Mesendoderm (in vitro differentiated cells): Measurements from ENCODE around the gene CD1E.

Source experiments
- DNase-seq: peaks from one replicate; pipeline ENCODE4 v3.0.0; 2013
- H2AK5ac ChIP-seq: 2 replicates; pipeline ENCODE4 v1.6.1; 2013; ENCODE audit warnings: low read length, inconsistent platforms
- H2BK120ac ChIP-seq: 2 replicates; pipeline ENCODE4 v1.6.1; 2013; ENCODE audit warnings: low read depth, mild to moderate bottlenecking, low read length, moderate library complexity, mixed read lengths
- H2BK15ac ChIP-seq: replicated peaks from 2 replicates; pipeline ENCODE4 v1.6.1; 2013; ENCODE audit warnings: low read depth, mild to moderate bottlenecking, moderate library complexity
- H2BK5ac ChIP-seq: 2 replicates; pipeline ENCODE4 v1.6.1; 2013; ENCODE audit warnings: low read length, inconsistent platforms
- H3K18ac ChIP-seq: 2 replicates; pipeline ENCODE4 v1.6.1; 2013; ENCODE audit warnings: mild to moderate bottlenecking, low read length, mixed read lengths
- H3K23ac ChIP-seq: one replicate; pipeline ENCODE4 v1.6.1; 2013; ENCODE audit warnings: low read length
- H3K27ac ChIP-seq: 2 replicates; pipeline ENCODE4 v1.5.1; 2013; ENCODE audit warnings: low read depth, mild to moderate bottlenecking, inconsistent platforms, low read length, moderate library complexity
- H3K27me3 ChIP-seq: 2 replicates; pipeline ENCODE4 v1.6.1; 2013; ENCODE audit warnings: low read length, control low read depth, mild to moderate bottlenecking, inconsistent platforms; ENCODE audit not compliant: insufficient read depth, poor library complexity
- H3K36me3 ChIP-seq: 2 replicates; pipeline ENCODE4 v1.6.1; 2013; ENCODE audit warnings: low read length, inconsistent platforms; ENCODE audit not compliant: control insufficient read depth, insufficient read depth
- H3K4ac ChIP-seq: one replicate; pipeline ENCODE4 v1.6.1; 2013; ENCODE audit warnings: low read depth, mild to moderate bottlenecking, low read length, moderate library complexity
- H3K4me1 ChIP-seq: 2 replicates; pipeline ENCODE4 v1.6.1; 2013; ENCODE audit warnings: low read depth, low read length, inconsistent platforms; ENCODE audit not compliant: control insufficient read depth
- H3K4me2 ChIP-seq: 2 replicates; pipeline ENCODE4 v1.6.1; 2013; ENCODE audit warnings: low read length
- H3K4me3 ChIP-seq: 2 replicates; pipeline ENCODE4 v1.5.1; 2013; ENCODE audit warnings: mild to moderate bottlenecking, low read length
- H3K56ac ChIP-seq: one replicate; pipeline ENCODE4 v1.6.1; 2013; ENCODE audit warnings: low read length
- H3K79me1 ChIP-seq: 2 replicates; pipeline ENCODE4 v1.6.1; 2013; ENCODE audit warnings: low read length, inconsistent platforms
- H3K79me2 ChIP-seq: 2 replicates; pipeline ENCODE4 v1.6.1; 2013; ENCODE audit warnings: mild to moderate bottlenecking, low read length; ENCODE audit not compliant: control insufficient read depth, insufficient read depth
- H3K9ac ChIP-seq: 2 replicates; pipeline ENCODE4 v1.6.1; 2013; ENCODE audit warnings: low read length, inconsistent platforms
- H4K5ac ChIP-seq: one replicate; pipeline ENCODE4 v1.6.1; 2013; ENCODE audit warnings: low read length
- H4K8ac ChIP-seq: one replicate; pipeline ENCODE4 v1.6.1; 2013; ENCODE audit warnings: low read depth, mild to moderate bottlenecking, control low read depth, low read length, moderate library complexity
- WGBS: extraction: QIAGEN DNeasy Blood & Tissue Kit; methylation state at CpG from one replicate; pipeline ENCODE4 v1.1.7; 2013; ENCODE audit warnings: low lambda C conversion rate, missing lambda C conversion rate; ENCODE audit not compliant: insufficient coverage; ENCODE audit errors: extremely low coverage; 5-methylcytosine and 5-hydroxymethylcytosine counted together

Gene CD1E

DNA sequence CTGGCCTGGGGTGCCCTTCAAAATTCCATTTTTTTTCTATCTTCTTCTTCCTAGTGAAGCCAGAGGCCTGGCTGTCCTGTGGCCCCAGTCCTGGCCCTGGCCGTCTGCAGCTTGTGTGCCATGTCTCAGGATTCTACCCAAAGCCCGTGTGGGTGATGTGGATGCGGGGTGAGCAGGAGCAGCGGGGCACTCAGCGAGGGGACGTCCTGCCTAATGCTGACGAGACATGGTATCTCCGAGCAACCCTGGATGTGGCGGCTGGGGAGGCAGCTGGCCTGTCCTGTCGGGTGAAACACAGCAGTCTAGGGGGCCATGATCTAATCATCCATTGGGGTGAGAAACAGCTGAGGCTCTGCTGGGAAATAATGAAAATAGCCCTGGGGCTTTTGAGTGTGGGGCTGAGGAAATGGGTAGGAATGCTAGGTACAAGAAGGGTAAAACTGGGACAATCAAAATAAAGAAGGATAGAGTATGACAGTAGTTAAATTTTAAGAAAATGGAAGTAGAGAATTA, 2.1 kb downstream of the CD1E start:
- H3K36me3 ChIP-seq, result no peaks in the 10 kb centered on the region
- no peak overlapping the region for H2BK120ac ChIP-seq
- no peak overlapping the region for H3K27ac ChIP-seq
- H3K4me3 ChIP-seq, result no peak overlapping the region
- no peak overlapping the region for H2AK5ac ChIP-seq
- WGBS, result no CpG with 5 or more reads among the region's 10 CpGs
- H3K27me3 ChIP-seq, result no peaks in the 10 kb centered on the region
- H3K4ac ChIP-seq, result no peak overlapping the region
- no peak for DNase-seq
- H3K9ac ChIP-seq, result no peak overlapping the region
- no peaks in the 10 kb centered on the region for H3K79me1 ChIP-seq
- no peak overlapping the region for H3K23ac ChIP-seq
- H3K4me2 ChIP-seq, result no peak overlapping the region
- no peaks in the 10 kb centered on the region for H3K79me2 ChIP-seq
- H4K5ac ChIP-seq, result no peak overlapping the region
- no peak overlapping the region for H3K56ac ChIP-seq
- H3K18ac ChIP-seq, result no peak overlapping the region
- H2BK15ac ChIP-seq, result no peak overlapping the region
- H3K4me1 ChIP-seq, result no peaks in the 10 kb centered on the region
- H4K8ac ChIP-seq, result no peak overlapping the region
- no peak overlapping the region for H2BK5ac ChIP-seq

- no CpG with 5 or more reads among the region's 3 CpGs for WGBS
- Histone ChIP-seq H3K4ac (no peak overlapping the region), H4K8ac (no peak overlapping the region), H4K5ac (no peak overlapping the region), H3K18ac (no peak overlapping the region), H3K4me2 (no peak overlapping the region), H3K79me1 (no peaks in the 10 kb centered on the region), H2BK15ac (no peak overlapping the region), H3K4me1 (no peaks in the 10 kb centered on the region), H3K27ac (no peak overlapping the region), H3K23ac (no peak overlapping the region), H3K36me3 (no peaks in the 10 kb centered on the region), H2AK5ac (no peak overlapping the region), H3K9ac (no peak overlapping the region), H2BK5ac (no peak overlapping the region), H2BK120ac (no peak overlapping the region), H3K27me3 (no peaks in the 10 kb centered on the region), H3K79me2 (no peaks in the 10 kb centered on the region), H3K56ac (no peak overlapping the region), H3K4me3 (no peak overlapping the region)
- no peak for DNase-seq
Measured at GRCh38 chr1:158356616-158357015, 2.9 kb downstream of the CD1E start.

GRCh38 chr1:158357441-158357840, 3.7 kb downstream of the CD1E start:
- no peak overlapping the region for H3K23ac ChIP-seq
- no peaks in the 10 kb centered on the region for H3K27me3 ChIP-seq
- H3K79me2 ChIP-seq, result no peaks in the 10 kb centered on the region
- H4K8ac ChIP-seq, result no peak overlapping the region
- no peak overlapping the region for H2BK5ac ChIP-seq
- no peak overlapping the region for H2BK120ac ChIP-seq
- no peaks in the 10 kb centered on the region for H3K4me1 ChIP-seq
- no peak overlapping the region for H3K56ac ChIP-seq
- H2BK15ac ChIP-seq, result no peak overlapping the region
- WGBS, result no CpG with 5 or more reads among the region's 1 CpG
- H3K9ac ChIP-seq, result no peak overlapping the region
- H3K4ac ChIP-seq, result no peak overlapping the region
- no peak overlapping the region for H3K27ac ChIP-seq
- no peaks in the 10 kb centered on the region for H3K79me1 ChIP-seq
- H3K4me3 ChIP-seq, result no peak overlapping the region
- H4K5ac ChIP-seq, result no peak overlapping the region
- no peak for DNase-seq
- H2AK5ac ChIP-seq, result no peak overlapping the region
- no peaks in the 10 kb centered on the region for H3K36me3 ChIP-seq
- H3K18ac ChIP-seq, result no peak overlapping the region
- H3K4me2 ChIP-seq, result no peak overlapping the region

GRCh38 chr1:158362482-158362881, 8.8 kb downstream of the CD1E start:
- H3K79me2 ChIP-seq, result no peaks in the 10 kb centered on the region
- H3K4me2 ChIP-seq, result no peak overlapping the region
- no peak overlapping the region for H2BK15ac ChIP-seq
- no peaks in the 10 kb centered on the region for H3K27me3 ChIP-seq
- no peaks in the 10 kb centered on the region for H3K79me1 ChIP-seq
- no peak overlapping the region for H3K9ac ChIP-seq
- H2BK120ac ChIP-seq, result no peak overlapping the region
- H3K18ac ChIP-seq, result no peak overlapping the region
- no peak overlapping the region for H4K5ac ChIP-seq
- no peak overlapping the region for H3K4ac ChIP-seq
- no peak overlapping the region for H3K4me3 ChIP-seq
- no CpG with 5 or more reads among the region's 1 CpG for WGBS
- H3K56ac ChIP-seq, result no peak overlapping the region
- H3K23ac ChIP-seq, result no peak overlapping the region
- H3K4me1 ChIP-seq, result no peaks in the 10 kb centered on the region
- H3K27ac ChIP-seq, result no peak overlapping the region
- H4K8ac ChIP-seq, result no peak overlapping the region
- no peak overlapping the region for H2AK5ac ChIP-seq
- H2BK5ac ChIP-seq, result no peak overlapping the region
- H3K36me3 ChIP-seq, result no peaks in the 10 kb centered on the region
- DNase-seq, result no peak

- H4K5ac ChIP-seq, result no peak overlapping the region
- no peak overlapping the region for H3K18ac ChIP-seq
- DNase-seq, result no peak
- no peak overlapping the region for H2BK15ac ChIP-seq
- H3K23ac ChIP-seq, result no peak overlapping the region
- H3K79me2 ChIP-seq, result no peaks in the 10 kb centered on the region
- H3K27me3 ChIP-seq, result no peaks in the 10 kb centered on the region
- H4K8ac ChIP-seq, result no peak overlapping the region
- no peak overlapping the region for H2BK5ac ChIP-seq
- H3K4me2 ChIP-seq, result no peak overlapping the region
- no peak overlapping the region for H3K4me3 ChIP-seq
- no CpG with 5 or more reads among the region's 1 CpG for WGBS
- H3K9ac ChIP-seq, result no peak overlapping the region
- H3K4me1 ChIP-seq, result no peaks in the 10 kb centered on the region
- no peak overlapping the region for H2BK120ac ChIP-seq
- H3K56ac ChIP-seq, result no peak overlapping the region
- H2AK5ac ChIP-seq, result no peak overlapping the region
- H3K27ac ChIP-seq, result no peak overlapping the region
- H3K79me1 ChIP-seq, result no peaks in the 10 kb centered on the region
- no peaks in the 10 kb centered on the region for H3K36me3 ChIP-seq
- H3K4ac ChIP-seq, result no peak overlapping the region
Measured at GRCh38 chr1:158362941-158363340, 9.2 kb downstream of the CD1E start.

- H4K5ac ChIP-seq, result no peak overlapping the region
- no peak overlapping the region for H2BK15ac ChIP-seq
- H3K79me1 ChIP-seq, result no peaks in the 10 kb centered on the region
- H3K56ac ChIP-seq, result no peak overlapping the region
- H3K18ac ChIP-seq, result no peak overlapping the region
- no peaks in the 10 kb centered on the region for H3K4me1 ChIP-seq
- no peak overlapping the region for H3K23ac ChIP-seq
- H3K79me2 ChIP-seq, result no peaks in the 10 kb centered on the region
- no peak overlapping the region for H2AK5ac ChIP-seq
- no peak overlapping the region for H3K4ac ChIP-seq
- H3K27me3 ChIP-seq, result no peaks in the 10 kb centered on the region
- H3K27ac ChIP-seq, result no peak overlapping the region
- H2BK5ac ChIP-seq, result no peak overlapping the region
- no peak for DNase-seq
- no peaks in the 10 kb centered on the region for H3K36me3 ChIP-seq
- H3K4me3 ChIP-seq, result no peak overlapping the region
- no peak overlapping the region for H2BK120ac ChIP-seq
- no peak overlapping the region for H3K4me2 ChIP-seq
- H4K8ac ChIP-seq, result no peak overlapping the region
- H3K9ac ChIP-seq, result no peak overlapping the region
Measured at GRCh38 chr1:158366783-158367182, 13.1 kb downstream of the CD1E start.
